ENCODE data around the gene ZNF576.
"Not testable (repeated sequence)": the region's sequence is repeated elsewhere in the genome, so short reads cannot be mapped to it uniquely, and the experiment has no call there.

The ZNF576 gene

GRCh38 chr19:43600326-43600725 is 3.9 kb downstream of the ZNF576 start:
- DNase-seq = not testable (repeated sequence)

- no peak for DNase-seq
Observed at GRCh38 chr19:43605875-43606568, 9.6 kb downstream of the ZNF576 start.

- no peak for DNase-seq
Observed at GRCh38 chr19:43606569-43607229, 10.3 kb downstream of the ZNF576 start.

GRCh38 chr19:43607238-43608205 is 11.1 kb downstream of the ZNF576 start:
- DNase-seq = no peak

GRCh38 chr19:43609872-43610271 is 13.5 kb downstream of the ZNF576 start:
- no peak for DNase-seq

GRCh38 chr19:43610493-43610892 is 14.1 kb downstream of the ZNF576 start:
- no peak for DNase-seq

GRCh38 chr19:43611788-43612187 is 15.4 kb downstream of the ZNF576 start, which contains the start of gene SRRM5:
SRRM5 (plus strand) TSS chr19:43612088; CDS start chr19:43612122, 34 bp downstream.
- DNase-seq = no peak

- DNase-seq = no peak
Observed at GRCh38 chr19:43612374-43612773, 16.0 kb downstream of the ZNF576 start.

GRCh38 chr19:43616306-43616705 is 19.9 kb downstream of the ZNF576 start:
- DNase-seq = no peak

GRCh38 chr19:43616954-43617353 is 20.6 kb downstream of the ZNF576 start:
- no peak for DNase-seq

- peak; percentile 61 to 76 for DNase-seq
Observed at GRCh38 chr19:43618921-43619261, 22.5 kb downstream of the ZNF576 start.

- peak; percentile 82 to 95 for DNase-seq
Observed at GRCh38 chr19:43619262-43620060, 23.1 kb downstream of the ZNF576 start, which contains the start of gene ZNF428. ZNF428 (minus strand) TSS chr19:43619629; CDS start chr19:43614304, 5,325 bp downstream.

GRCh38 chr19:43620061-43621001 is 23.9 kb downstream of the ZNF576 start:
- DNase-seq = no peak

- DNase-seq = no peak
Observed at GRCh38 chr19:43622070-43622469, 25.7 kb downstream of the ZNF576 start.

- no peak for DNase-seq
Observed at GRCh38 chr19:43622956-43623355, 26.6 kb downstream of the ZNF576 start.

GRCh38 chr19:43623889-43624670 is 27.7 kb downstream of the ZNF576 start:
- no peak for DNase-seq

GRCh38 chr19:43624933-43625332 is 28.5 kb downstream of the ZNF576 start:
- no peak for DNase-seq

- DNase-seq = no peak
Observed at GRCh38 chr19:43625918-43626579, 29.7 kb downstream of the ZNF576 start.

GRCh38 chr19:43626838-43627237 is 30.4 kb downstream of the ZNF576 start:
- DNase-seq = no peak
